ENCODE results near the gene UBAC1.

GRCh38 chr9:135903358-135903656, 57.9 kb downstream of the UBAC1 start:
- no peak for TF ChIP-seq CTCF (IDR thresholded peaks at IDR 0.05; ENCODE audit: poor library complexity)
- no peak for TF ChIP-seq EZH2phosphoT487 (IDR thresholded peaks at IDR 0.05; ENCODE audit: low read depth, severe bottlenecking, unreplicated experiment)
- no peak for TF ChIP-seq EZH2 (IDR thresholded peaks at IDR 0.05; ENCODE audit: borderline replicate concordance)

Data from hepatocyte (in vitro differentiated cells).